Mesenchymal stem cell (in vitro differentiated cells and primary cell): ENCODE data around the gene FLYWCH1.

Source experiments
- DNase-seq: peaks from one replicate; pipeline ENCODE4 v3.0.0-alpha.2; 2013
- H2AFZ ChIP-seq: one replicate; pipeline ENCODE4 v1.6.1; 2013; ENCODE audit warnings: low read depth, mild to moderate bottlenecking, control low read depth, inconsistent platforms, low read length, moderate library complexity
- H2AK5ac ChIP-seq: 2 replicates; pipeline ENCODE4 v1.6.1; 2013; ENCODE audit warnings: low read length, moderate library complexity, mild to moderate bottlenecking, inconsistent platforms; ENCODE audit not compliant: severe bottlenecking
- H2BK120ac ChIP-seq: one replicate; pipeline ENCODE4 v1.6.1; 2013; ENCODE audit warnings: low read depth, mild to moderate bottlenecking, inconsistent platforms, low read length, moderate library complexity
- H2BK12ac ChIP-seq, 2 experiments: one replicate each; pipeline ENCODE4 v1.6.1; 2013; ENCODE audit warnings: inconsistent platforms in 2 of 2, low read length in 2 of 2, mild to moderate bottlenecking in 2 of 2, moderate library complexity in 2 of 2, control low read depth in 1 of 2
- H2BK15ac ChIP-seq: one replicate; pipeline ENCODE4 v1.6.1; 2013; ENCODE audit warnings: mild to moderate bottlenecking, low read depth, inconsistent platforms; ENCODE audit not compliant: poor library complexity, severe bottlenecking
- H2BK5ac ChIP-seq: 2 replicates; pipeline ENCODE4 v1.6.1; 2013; ENCODE audit warnings: low read depth, mild to moderate bottlenecking, low read length, control low read depth, inconsistent platforms; ENCODE audit not compliant: poor library complexity, severe bottlenecking
- H3K14ac ChIP-seq, 2 experiments: one replicate each; pipeline ENCODE4 v1.6.1; 2013; ENCODE audit warnings: inconsistent platforms in 2 of 2, low read length in 2 of 2, control low read depth in 1 of 2, mild to moderate bottlenecking in 1 of 2, moderate library complexity in 1 of 2
- H3K18ac ChIP-seq, 2 experiments: one replicate each; pipeline ENCODE4 v1.6.1; 2013; ENCODE audit warnings: inconsistent platforms in 2 of 2, low read length in 2 of 2, control low read depth in 1 of 2, low read depth in 1 of 2, mild to moderate bottlenecking in 1 of 2
- H3K23ac ChIP-seq, 2 experiments: one replicate each; pipeline ENCODE4 v1.6.1; 2013; ENCODE audit warnings: inconsistent platforms in 2 of 2, low read length in 2 of 2, mild to moderate bottlenecking in 2 of 2, moderate library complexity in 2 of 2, control low read depth in 1 of 2
- H3K27ac ChIP-seq: 2 replicates; pipeline ENCODE4 v1.5.1; 2013; ENCODE audit warnings: mild to moderate bottlenecking, moderate library complexity, low read length, control low read depth, inconsistent platforms; ENCODE audit not compliant: poor library complexity, severe bottlenecking
- H3K27me3 ChIP-seq, 2 experiments: 2 replicates each; pipeline versions ENCODE4 v1.6.1 to v1.7.0; 2013; ENCODE audit warnings: low read length in 2 of 2, mild to moderate bottlenecking in 2 of 2, moderate library complexity in 2 of 2, control low read depth in 1 of 2, inconsistent platforms in 1 of 2; ENCODE audit not compliant: control insufficient read depth in 1 of 2, insufficient read depth in 1 of 2
- H3K36me3 ChIP-seq, 2 experiments: 2 replicates each; pipeline versions ENCODE4 v1.6.1 to v1.7.0; 2013; ENCODE audit warnings: low read length in 2 of 2, control low read depth in 1 of 2, inconsistent platforms in 1 of 2, low read depth in 1 of 2, mild to moderate bottlenecking in 1 of 2; ENCODE audit not compliant: insufficient read depth in 2 of 2, control insufficient read depth in 1 of 2
- H3K4ac ChIP-seq, 2 experiments: one replicate each; pipeline ENCODE4 v1.6.1; 2013; ENCODE audit warnings: inconsistent platforms in 2 of 2, low read length in 2 of 2, mild to moderate bottlenecking in 2 of 2, moderate library complexity in 2 of 2, control low read depth in 1 of 2, low read depth in 1 of 2
- H3K4me1 ChIP-seq: 2 replicates; pipeline ENCODE4 v1.6.1; 2013; ENCODE audit warnings: low read depth, low read length, control low read depth; ENCODE audit not compliant: control insufficient read depth, insufficient read depth
- H3K4me2 ChIP-seq: 2 replicates; pipeline ENCODE4 v1.6.1; 2013; ENCODE audit warnings: low read length, mild to moderate bottlenecking, inconsistent platforms; ENCODE audit not compliant: poor library complexity, severe bottlenecking
- H3K4me3 ChIP-seq, 2 experiments: 2 replicates each; pipeline versions ENCODE4 v1.5.1 to v1.7.0; 2013; ENCODE audit warnings: low read length in 2 of 2, mild to moderate bottlenecking in 2 of 2, control low read depth in 1 of 2, low read depth in 1 of 2; ENCODE audit not compliant: insufficient read depth in 1 of 2
- H3K79me1 ChIP-seq: replicated peaks from 2 replicates; pipeline ENCODE4 v1.6.1; 2013; ENCODE audit warnings: mild to moderate bottlenecking, control low read depth, low read length, inconsistent platforms; ENCODE audit not compliant: poor library complexity, severe bottlenecking
- H3K9ac ChIP-seq: 2 replicates; pipeline ENCODE4 v1.7.0; 2013; ENCODE audit warnings: mild to moderate bottlenecking, low read length, moderate library complexity
- H3K9me3 ChIP-seq: 2 replicates; pipeline ENCODE4 v1.7.0; 2013; ENCODE audit warnings: mild to moderate bottlenecking, low read length; ENCODE audit not compliant: control insufficient read depth
- H4K8ac ChIP-seq: one replicate; pipeline ENCODE4 v1.6.1; 2013; ENCODE audit warnings: inconsistent platforms, mild to moderate bottlenecking, low read length, moderate library complexity
- H4K91ac ChIP-seq: one replicate; pipeline ENCODE4 v1.6.1; 2013; ENCODE audit warnings: mild to moderate bottlenecking, low read length, inconsistent platforms
- WGBS: methylation state at CpG from one replicate; pipeline ENCODE4 v1.1.7; 2013; ENCODE audit warnings: mixed read lengths; 5-methylcytosine and 5-hydroxymethylcytosine counted together

Gene FLYWCH1

GRCh38 chr16:2959206-2959605, 47.5 kb downstream of the FLYWCH1 start:
- no peak overlapping the region for H3K4me2 ChIP-seq
- H2AK5ac ChIP-seq: no peak overlapping the region
- H3K14ac ChIP-seq: no peak overlapping the region
- no peak overlapping the region for H2BK120ac ChIP-seq
- H3K23ac ChIP-seq: no peak overlapping the region
- H3K4ac ChIP-seq: no peak overlapping the region
- H3K27ac ChIP-seq: no peak overlapping the region
- H2BK15ac ChIP-seq: no peak overlapping the region
- H2BK5ac ChIP-seq: no peak overlapping the region
- no peak overlapping the region for H3K9ac ChIP-seq
- no peak overlapping the region for H3K4me3 ChIP-seq
- H3K4me1 ChIP-seq: peaks cover 15% of the 10 kb centered on the region
- H3K18ac ChIP-seq: no peak overlapping the region
- H3K9me3 ChIP-seq: no peaks in the 10 kb centered on the region
- 85% methylated on average over 10 of the region's 10 CpGs for WGBS
- peaks cover 37 to 79% of the 10 kb centered on the region in 2 experiments for H3K27me3 ChIP-seq
- H2BK12ac ChIP-seq: no peak overlapping the region
- H3K79me1 ChIP-seq: no peaks in the 10 kb centered on the region
- H3K36me3 ChIP-seq: no peaks in the 10 kb centered on the region
- H2AFZ ChIP-seq: no peak overlapping the region
- H4K91ac ChIP-seq: no peak overlapping the region
- no peak overlapping the region for H4K8ac ChIP-seq
- no peak for DNase-seq

- WGBS: 83% methylated on average over 17 of the region's 17 CpGs
- Histone ChIP-seq H3K9ac (no peak overlapping the region), H2AFZ (no peak overlapping the region), H3K4me3 (no peak overlapping the region), H3K14ac (no peak overlapping the region), H3K4me2 (no peak overlapping the region), H3K9me3 (no peaks in the 10 kb centered on the region), H2AK5ac (no peak overlapping the region), H3K27me3 (peaks cover 45 to 76% of the 10 kb centered on the region in 2 experiments), H3K36me3 (no peaks in the 10 kb centered on the region), H3K79me1 (no peaks in the 10 kb centered on the region), H4K8ac (no peak overlapping the region), H3K18ac (no peak overlapping the region), H3K27ac (no peak overlapping the region), H2BK120ac (no peak overlapping the region), H3K4ac (no peak overlapping the region), H4K91ac (no peak overlapping the region), H2BK5ac (no peak overlapping the region), H2BK12ac (no peak overlapping the region), H3K4me1 (peaks cover 25% of the 10 kb centered on the region), H2BK15ac (no peak overlapping the region), H3K23ac (no peak overlapping the region)
- DNase-seq: no peak
Observed at GRCh38 chr16:2960183-2961010, 48.7 kb downstream of the FLYWCH1 start.

- no peak overlapping the region for H2AFZ ChIP-seq
Observed at GRCh38 chr16:2962334-2963073, 50.8 kb downstream of the FLYWCH1 start.

DNA sequence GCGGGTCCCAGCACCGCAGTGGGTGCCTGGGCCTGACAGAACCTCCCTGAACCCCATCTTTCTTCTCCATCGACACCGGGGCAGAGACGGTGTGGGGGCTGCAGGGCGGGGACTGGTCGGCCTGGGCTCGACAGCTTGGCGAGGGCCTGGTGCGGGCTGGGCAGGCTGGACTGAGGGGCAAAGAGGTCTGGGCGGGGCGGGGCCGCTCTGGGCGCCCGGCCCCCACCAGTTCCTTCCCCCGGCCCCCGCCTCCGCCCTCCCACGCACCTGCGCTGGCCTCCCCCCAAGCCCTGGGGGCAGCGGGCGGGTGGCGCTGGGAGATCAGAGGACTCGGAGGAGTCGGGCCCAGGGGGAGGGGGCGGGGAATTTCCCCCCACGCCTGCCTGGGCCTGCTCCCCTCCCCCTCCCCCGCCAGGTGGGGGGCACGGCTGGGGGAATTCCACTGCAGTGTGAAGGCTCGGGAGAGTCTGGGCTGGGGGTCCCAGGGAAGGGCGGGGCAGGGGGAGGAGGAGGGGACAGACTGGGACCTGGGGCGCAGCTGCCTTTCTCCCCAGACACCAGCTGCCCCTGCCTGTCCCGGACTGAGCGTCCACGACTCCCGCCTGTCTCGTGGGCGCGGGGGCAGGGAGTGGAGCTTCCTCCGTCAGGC, 51.5 kb downstream of the FLYWCH1 start:
- Histone ChIP-seq H3K9me3 (no peaks in the 10 kb centered on the region), H4K8ac (no peak overlapping the region), H4K91ac (no peak overlapping the region), H3K14ac (no peak overlapping the region), H3K36me3 (peaks cover 0 to 5% of the 10 kb centered on the region in 2 experiments), H3K9ac (no peak overlapping the region), H3K27ac (no peak overlapping the region), H3K18ac (no peak overlapping the region), H2BK5ac (no peak overlapping the region), H3K4me3 (peak overlapping the region; percentile 46 to 51), H3K27me3 (peaks cover 65 to 82% of the 10 kb centered on the region in 2 experiments), H3K4me2 (peak overlapping the region; percentile 70), H3K23ac (peak overlapping the region in 1 of 2 experiments; percentile 28), H3K4me1 (peaks cover 29% of the 10 kb centered on the region), H2BK12ac (no peak overlapping the region), H2BK15ac (no peak overlapping the region), H2AFZ (no peak overlapping the region), H3K79me1 (no peaks in the 10 kb centered on the region), H2AK5ac (no peak overlapping the region), H3K4ac (no peak overlapping the region), H2BK120ac (no peak overlapping the region)
- WGBS: 6% methylated on average over 18 of the region's 40 CpGs
- DNase-seq: no peak

More at GRCh38 chr16:2962334-2963073, 50.8 kb downstream of the FLYWCH1 start:
- H2BK15ac ChIP-seq: no peak overlapping the region
- WGBS: 59% methylated on average over 25 of the region's 28 CpGs
- H3K4me1 ChIP-seq: peaks cover 29% of the 10 kb centered on the region
- H3K9ac ChIP-seq: no peak overlapping the region
- no peak for DNase-seq
- H3K27me3 ChIP-seq: peaks cover 59 to 75% of the 10 kb centered on the region in 2 experiments
- H3K4me3 ChIP-seq: no peak overlapping the region
- no peak overlapping the region for H4K8ac ChIP-seq
- H2BK5ac ChIP-seq: no peak overlapping the region
- H3K23ac ChIP-seq: no peak overlapping the region
- no peak overlapping the region for H3K4ac ChIP-seq
- H3K36me3 ChIP-seq: peaks cover 0 to 5% of the 10 kb centered on the region in 2 experiments
- H3K18ac ChIP-seq: no peak overlapping the region
- no peak overlapping the region for H3K27ac ChIP-seq
- H2AK5ac ChIP-seq: no peak overlapping the region
- H3K79me1 ChIP-seq: no peaks in the 10 kb centered on the region
- peak overlapping the region; percentile 11 for H4K91ac ChIP-seq
- H3K9me3 ChIP-seq: no peaks in the 10 kb centered on the region
- H3K4me2 ChIP-seq: no peak overlapping the region
- H2BK12ac ChIP-seq: no peak overlapping the region
- no peak overlapping the region for H3K14ac ChIP-seq
- H2BK120ac ChIP-seq: no peak overlapping the region
